GM13976 (cell line): Measurements from ENCODE around the gene TUBGCP5.

ENCODE experiments used
- DNase-seq: peaks from one replicate; pipeline ENCODE4 v3.0.0; 2012; ENCODE audit warnings: low spot score
- CTCF ChIP-seq: IDR thresholded peaks from 2 replicates; pipeline ENCODE4 v1.5.1; 2012; ENCODE audit warnings: borderline replicate concordance, mild to moderate bottlenecking; ENCODE audit not compliant: insufficient read depth; ENCODE audit errors: extremely low read depth, missing control alignments, control extremely low read depth
- in situ Hi-C: fragments of 300-500 bp; cut with MboI; formaldehyde crosslinking; loops from one replicate; pipeline ENCODE4 v1.12.0; 2022; ENCODE audit warnings: low sequenced_read_pairs, mixed read lengths, inconsistent platforms; ENCODE audit not compliant: unreplicated experiment

TUBGCP5 gene

GRCh38 chr15:23073890-23074646, 34.7 kb upstream of the TUBGCP5 start:
- TF ChIP-seq CTCF, result no peak
- in situ Hi-C loops, result loop anchor here (10.0 kb wide), 1 partner anchor 59 kb away; no protein-coding TSS in a partner anchor
- no peak for DNase-seq

GRCh38 chr15:23072633-23073032, 33.3 kb upstream of the TUBGCP5 start:
- in situ Hi-C loops, result loop anchor here (10.0 kb wide), 1 partner anchor 58 kb away; no protein-coding TSS in a partner anchor
- no peak for DNase-seq
- TF ChIP-seq CTCF, result no peak

GRCh38 chr15:23069496-23070166, 30.3 kb upstream of the TUBGCP5 start:
- in situ Hi-C loops, result loop anchor here (10.0 kb wide), 1 partner anchor 55 kb away; no protein-coding TSS in a partner anchor
- DNase-seq, result no peak
- no peak for TF ChIP-seq CTCF

- DNase-seq, result no peak
- TF ChIP-seq CTCF, result no peak
- in situ Hi-C loops, result no loop called here
Observed at GRCh38 chr15:23067416-23067815, 28.0 kb upstream of the TUBGCP5 start.

- DNase-seq, result no peak
- in situ Hi-C loops, result no loop called here
- no peak for TF ChIP-seq CTCF
Observed at GRCh38 chr15:23065836-23066235, 26.5 kb upstream of the TUBGCP5 start.

GRCh38 chr15:23064156-23064555, 24.8 kb upstream of the TUBGCP5 start:
- in situ Hi-C loops, result no loop called here
- no peak for TF ChIP-seq CTCF

More at GRCh38 chr15:23064156-23064555, 24.8 kb upstream of the TUBGCP5 start:
- no peak for DNase-seq
